RWPE1 (cell line): ENCODE data around the gene SLC25A13.

Experiments
- CTCF ChIA-PET: fragments of 350-600 bp; sonication (Branson Sonifier 250); formaldehyde crosslinking; extraction: SDS; loops from one replicate; lab custom pipeline; 2021; lab: Yijun Ruan, JAX
- POLR2A ChIA-PET: fragments of 400-600 bp; formaldehyde crosslinking; extraction: SDS; loops from one replicate; lab custom pipeline; 2020; ENCODE audit warnings: antibody characterized with exemption; ENCODE audit not compliant: low non-redundant PET; lab: Yijun Ruan, JAX
- DNase-seq: peaks from one replicate; pipeline ENCODE4 v3.0.0; 2012; ENCODE audit warnings: low spot score
- H3K27ac ChIP-seq: fragments of 450-650 bp; 2 replicates; pipeline ENCODE4 v1.5.1; 2017
- TF ChIP-seq, protein P1 (sequence below): fragments of 450-650 bp; conservative IDR thresholded peaks from 2 replicates; pipeline ENCODE4 v1.5.1; 2017; ENCODE audit warnings: low read depth, mild to moderate bottlenecking

SLC25A13 gene

GRCh38 chr7:96337519-96337918 is 15.6 kb upstream of the SLC25A13 start:
- no peak overlapping the region for H3K27ac ChIP-seq
- TF ChIP-seq, protein P1, sequence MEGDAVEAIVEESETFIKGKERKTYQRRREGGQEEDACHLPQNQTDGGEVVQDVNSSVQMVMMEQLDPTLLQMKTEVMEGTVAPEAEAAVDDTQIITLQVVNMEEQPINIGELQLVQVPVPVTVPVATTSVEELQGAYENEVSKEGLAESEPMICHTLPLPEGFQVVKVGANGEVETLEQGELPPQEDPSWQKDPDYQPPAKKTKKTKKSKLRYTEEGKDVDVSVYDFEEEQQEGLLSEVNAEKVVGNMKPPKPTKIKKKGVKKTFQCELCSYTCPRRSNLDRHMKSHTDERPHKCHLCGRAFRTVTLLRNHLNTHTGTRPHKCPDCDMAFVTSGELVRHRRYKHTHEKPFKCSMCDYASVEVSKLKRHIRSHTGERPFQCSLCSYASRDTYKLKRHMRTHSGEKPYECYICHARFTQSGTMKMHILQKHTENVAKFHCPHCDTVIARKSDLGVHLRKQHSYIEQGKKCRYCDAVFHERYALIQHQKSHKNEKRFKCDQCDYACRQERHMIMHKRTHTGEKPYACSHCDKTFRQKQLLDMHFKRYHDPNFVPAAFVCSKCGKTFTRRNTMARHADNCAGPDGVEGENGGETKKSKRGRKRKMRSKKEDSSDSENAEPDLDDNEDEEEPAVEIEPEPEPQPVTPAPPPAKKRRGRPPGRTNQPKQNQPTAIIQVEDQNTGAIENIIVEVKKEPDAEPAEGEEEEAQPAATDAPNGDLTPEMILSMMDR: no peak
- CTCF ChIA-PET: interaction anchor here (0.6 kb wide), 1 partner anchor 156 kb away, joined by 3 read pairs; no protein-coding TSS in a partner anchor
- no peak for DNase-seq
- POLR2A ChIA-PET: no interaction called here

DNA sequence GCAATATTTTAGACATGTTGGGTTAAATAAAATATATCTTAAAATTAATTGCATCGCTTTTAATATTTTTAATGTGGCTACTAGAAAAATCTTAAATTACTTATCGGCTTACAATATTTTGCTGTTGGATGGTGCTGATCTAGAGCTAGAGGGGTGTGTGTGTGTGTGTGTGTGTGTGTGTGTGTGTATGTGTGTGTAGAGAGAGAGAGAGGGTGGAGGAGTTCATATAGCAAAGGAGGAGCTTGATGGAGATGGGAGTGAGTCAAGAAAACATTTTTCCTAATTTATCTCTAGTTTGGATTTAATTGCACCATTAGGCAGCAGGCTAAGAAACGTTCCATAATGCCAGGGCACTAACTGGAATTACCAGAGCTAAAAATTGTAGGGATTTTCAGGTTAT is 10.4 kb upstream of the SLC25A13 start:
- TF ChIP-seq, protein P1: no peak
- no peak for DNase-seq
- POLR2A ChIA-PET: no interaction called here
- no peak overlapping the region for H3K27ac ChIP-seq
- CTCF ChIA-PET: no interaction called here

GRCh38 chr7:96331775-96332174 is 9.9 kb upstream of the SLC25A13 start:
- TF ChIP-seq, protein P1: no peak
- POLR2A ChIA-PET: no interaction called here
- DNase-seq: no peak
- CTCF ChIA-PET: no interaction called here
- H3K27ac ChIP-seq: no peak overlapping the region

DNA sequence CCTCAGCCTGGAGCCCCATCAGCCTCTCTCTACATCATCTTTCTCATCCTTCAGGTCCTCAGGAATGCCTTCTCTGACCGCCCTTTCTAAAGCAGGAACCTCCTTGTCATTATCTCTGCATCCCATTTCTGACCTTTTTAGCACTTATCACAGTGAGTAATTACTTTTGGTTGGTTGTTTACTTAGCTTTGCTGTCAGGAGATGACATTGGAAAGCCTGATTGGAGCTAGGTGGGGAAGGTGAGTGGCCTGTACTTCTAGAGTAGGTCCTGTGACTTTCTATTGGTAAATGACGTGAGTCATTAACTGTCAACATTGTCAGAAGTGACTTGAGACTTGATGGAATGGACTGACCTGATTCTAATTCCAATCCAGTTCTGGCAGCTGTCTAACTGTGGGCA is 9.3 kb upstream of the SLC25A13 start:
- CTCF ChIA-PET: no interaction called here
- POLR2A ChIA-PET: no interaction called here

DNA sequence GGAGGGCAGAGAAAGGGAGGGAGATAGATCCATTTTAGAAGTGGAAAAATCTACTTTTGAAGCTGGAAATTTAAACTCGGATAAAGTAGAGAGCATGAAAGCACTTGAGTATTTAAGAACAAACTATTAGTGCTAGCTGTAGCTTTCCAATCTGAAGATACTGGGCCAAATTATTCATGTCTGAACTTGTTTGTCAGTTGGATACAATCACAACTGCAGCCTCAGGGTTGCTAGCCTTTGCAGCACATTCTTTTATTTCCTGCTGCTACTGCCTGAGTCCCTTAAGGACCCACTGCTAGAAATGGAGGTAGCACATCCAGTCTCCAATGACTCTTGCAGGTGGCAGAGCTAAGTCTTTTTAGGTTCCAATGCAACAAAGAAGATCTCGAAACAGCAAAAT is 8.3 kb upstream of the SLC25A13 start:
- CTCF ChIA-PET: no interaction called here
- POLR2A ChIA-PET: no interaction called here
- peak; percentile 69 for DNase-seq
- TF ChIP-seq, protein P1: no peak
- no peak overlapping the region for H3K27ac ChIP-seq

More for the DNA sequence above, 9.3 kb upstream of the SLC25A13 start:
- TF ChIP-seq, protein P1: no peak
- DNase-seq: no peak
- H3K27ac ChIP-seq: no peak overlapping the region

GRCh38 chr7:96329241-96329640 is 7.3 kb upstream of the SLC25A13 start:
- ChIA-PET CTCF (interaction anchor here (0.6 kb wide), 2 partner anchors 43 to 68 kb away, joined by 3 to 5 read pairs; no protein-coding TSS in a partner anchor), POLR2A (no interaction called here)
- DNase-seq: no peak
- TF ChIP-seq, protein P1: no peak
- no peak overlapping the region for H3K27ac ChIP-seq
